GM06990 (cell line): Measurements from ENCODE around the gene PUS1.

Experiments
- DNase-seq: peaks from one replicate; pipeline ENCODE4 v3.0.0-alpha.2; 2011; ENCODE audit not compliant: insufficient read length; ENCODE audit errors: extremely low read depth
- H3K27me3 ChIP-seq: replicated peaks from 2 replicates; pipeline ENCODE4 v1.6.0; 2011; ENCODE audit warnings: low read length; ENCODE audit not compliant: control insufficient read depth, insufficient read depth
- H3K36me3 ChIP-seq: 2 replicates; pipeline ENCODE4 v1.5.1; 2011; ENCODE audit warnings: low read length; ENCODE audit not compliant: control insufficient read depth, insufficient read depth
- H3K4me3 ChIP-seq: replicated peaks from 2 replicates; pipeline ENCODE4 v1.5.1; 2011; ENCODE audit warnings: low read depth, mild to moderate bottlenecking, control low read depth, low read length
- TF ChIP-seq, protein P1 (sequence below): IDR thresholded peaks from 2 replicates; pipeline ENCODE4 v1.5.1; 2011; ENCODE audit warnings: low read length, control low read depth, mild to moderate bottlenecking, inconsistent platforms; ENCODE audit not compliant: insufficient read depth, poor library complexity, severe bottlenecking

Gene PUS1

DNA sequence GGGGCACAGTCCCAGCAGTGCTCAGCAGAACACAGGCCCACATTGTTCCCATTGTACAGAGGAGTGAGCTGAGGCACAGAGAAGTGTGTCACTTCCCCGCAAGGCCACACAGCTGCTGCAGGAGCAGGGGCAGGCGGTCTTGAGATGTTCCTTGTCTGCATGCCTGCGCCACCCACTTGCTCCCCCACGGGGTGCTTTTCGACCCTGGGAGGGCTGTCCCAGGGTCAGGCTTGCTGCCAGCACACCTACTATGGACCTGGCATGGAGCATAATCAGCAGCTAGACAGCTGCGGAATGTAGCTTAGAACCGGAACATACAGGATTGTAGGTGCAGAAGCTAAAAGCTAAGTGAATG, 12.9 kb downstream of the PUS1 start:
- no peak for DNase-seq
- H3K4me3 ChIP-seq, result no peak overlapping the region
- no peaks in the 10 kb centered on the region for H3K27me3 ChIP-seq
- peaks cover 23% of the 10 kb centered on the region for H3K36me3 ChIP-seq
- TF ChIP-seq, protein P1, sequence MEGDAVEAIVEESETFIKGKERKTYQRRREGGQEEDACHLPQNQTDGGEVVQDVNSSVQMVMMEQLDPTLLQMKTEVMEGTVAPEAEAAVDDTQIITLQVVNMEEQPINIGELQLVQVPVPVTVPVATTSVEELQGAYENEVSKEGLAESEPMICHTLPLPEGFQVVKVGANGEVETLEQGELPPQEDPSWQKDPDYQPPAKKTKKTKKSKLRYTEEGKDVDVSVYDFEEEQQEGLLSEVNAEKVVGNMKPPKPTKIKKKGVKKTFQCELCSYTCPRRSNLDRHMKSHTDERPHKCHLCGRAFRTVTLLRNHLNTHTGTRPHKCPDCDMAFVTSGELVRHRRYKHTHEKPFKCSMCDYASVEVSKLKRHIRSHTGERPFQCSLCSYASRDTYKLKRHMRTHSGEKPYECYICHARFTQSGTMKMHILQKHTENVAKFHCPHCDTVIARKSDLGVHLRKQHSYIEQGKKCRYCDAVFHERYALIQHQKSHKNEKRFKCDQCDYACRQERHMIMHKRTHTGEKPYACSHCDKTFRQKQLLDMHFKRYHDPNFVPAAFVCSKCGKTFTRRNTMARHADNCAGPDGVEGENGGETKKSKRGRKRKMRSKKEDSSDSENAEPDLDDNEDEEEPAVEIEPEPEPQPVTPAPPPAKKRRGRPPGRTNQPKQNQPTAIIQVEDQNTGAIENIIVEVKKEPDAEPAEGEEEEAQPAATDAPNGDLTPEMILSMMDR, result no peak

DNA sequence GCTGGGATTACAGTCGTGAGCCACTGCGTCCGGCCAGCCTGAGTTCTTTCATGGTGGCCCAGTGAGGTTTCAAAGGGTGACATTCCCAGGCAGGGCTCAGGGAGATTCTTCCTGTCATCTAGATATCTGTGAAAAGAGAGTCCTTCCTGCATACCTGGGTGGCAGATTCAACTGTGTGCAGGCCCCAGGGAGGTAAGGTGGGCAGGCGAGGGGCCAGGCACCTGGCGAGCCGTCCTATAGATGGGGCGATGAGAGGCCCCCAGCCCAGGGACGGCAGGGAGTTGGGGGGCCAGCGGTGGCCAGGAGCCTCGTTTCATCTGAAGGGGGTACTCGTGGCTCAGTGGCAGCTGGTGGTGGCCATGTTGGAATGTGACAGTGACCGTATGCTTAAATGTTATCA, 13.6 kb downstream of the PUS1 start:
- no peak for DNase-seq
- Histone ChIP-seq H3K4me3 (no peak overlapping the region), H3K36me3 (peaks cover 23% of the 10 kb centered on the region), H3K27me3 (no peaks in the 10 kb centered on the region)
- TF ChIP-seq, protein P1, result no peak

DNA sequence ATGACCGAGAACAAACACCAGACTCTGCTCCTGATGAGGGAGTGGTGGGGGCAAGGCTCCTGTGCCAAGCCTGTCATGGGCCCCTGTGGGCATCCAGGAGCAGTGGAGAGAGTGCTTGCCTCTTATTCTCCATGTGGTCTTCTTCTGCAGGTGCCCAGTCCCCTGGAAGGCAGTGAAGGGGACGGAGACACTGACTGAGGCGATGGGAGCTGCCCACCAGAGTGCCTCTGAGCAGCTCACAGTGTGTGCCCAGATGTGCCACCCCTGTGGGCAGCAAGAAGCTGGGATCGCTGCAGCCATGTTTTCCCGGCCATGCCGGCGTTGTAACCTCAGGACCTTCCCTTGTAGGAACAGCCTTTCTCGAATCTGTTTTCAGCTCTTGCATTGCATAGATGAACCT, 14.3 kb downstream of the PUS1 start:
- Histone ChIP-seq H3K36me3 (peaks cover 23% of the 10 kb centered on the region), H3K4me3 (no peak overlapping the region), H3K27me3 (no peaks in the 10 kb centered on the region)
- TF ChIP-seq, protein P1, result no peak
- DNase-seq, result no peak

DNA sequence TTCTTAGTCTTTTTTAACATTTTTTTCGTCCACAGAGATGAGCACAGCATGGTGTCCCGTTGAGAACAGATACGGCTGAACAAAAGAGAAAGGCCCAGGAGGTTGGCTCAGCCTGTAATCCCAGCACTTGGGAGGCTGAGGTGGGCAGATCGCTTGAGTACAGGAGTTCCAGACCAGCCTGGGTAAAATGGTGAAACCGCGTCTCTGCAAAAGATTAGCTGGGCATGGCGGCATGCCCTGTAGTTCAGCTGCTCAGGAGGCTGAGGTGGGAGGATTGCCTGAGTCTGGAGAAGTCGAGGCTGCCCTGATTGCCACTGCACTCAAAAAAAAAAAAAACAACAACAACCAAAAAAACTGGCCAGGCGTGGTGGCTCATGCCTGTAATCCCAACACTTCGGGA, 14.8 kb downstream of the PUS1 start:
- no peak overlapping the region for H3K4me3 ChIP-seq
- no peak for DNase-seq
- peaks cover 23% of the 10 kb centered on the region for H3K36me3 ChIP-seq
- H3K27me3 ChIP-seq, result no peaks in the 10 kb centered on the region
- TF ChIP-seq, protein P1, result no peak

DNA sequence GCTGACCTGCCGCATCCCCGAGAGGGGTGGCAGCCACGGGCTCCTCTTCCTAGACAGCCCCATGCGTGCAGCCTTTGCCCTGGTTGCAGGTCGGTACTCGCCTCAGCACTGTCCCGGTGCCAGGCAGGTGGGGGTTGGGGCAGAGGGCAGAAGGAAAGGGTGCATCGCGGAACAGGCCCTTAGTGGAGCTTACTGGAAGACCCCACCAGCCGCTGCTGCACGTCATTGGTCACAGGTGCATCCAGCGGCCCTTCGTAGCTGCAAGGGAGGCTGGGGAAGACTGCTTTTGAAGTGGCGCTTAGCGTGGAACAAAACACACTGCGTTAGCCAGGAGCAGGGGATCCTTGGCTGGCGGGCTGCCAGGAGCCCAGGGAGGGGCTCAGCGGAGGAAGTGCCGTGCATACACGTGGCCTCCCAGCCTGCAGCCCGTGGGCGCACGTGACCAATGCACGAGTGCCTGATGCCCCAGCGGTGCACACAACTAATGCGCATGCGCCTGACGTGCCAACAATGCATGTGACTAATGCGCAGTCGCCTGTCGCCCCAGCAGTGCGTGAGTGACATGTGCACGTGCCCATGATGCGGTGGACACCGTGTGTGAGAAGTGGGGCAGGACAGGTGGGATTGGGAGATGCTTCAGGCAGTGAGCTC, 15.7 kb downstream of the PUS1 start:
- Histone ChIP-seq H3K4me3 (no peak overlapping the region), H3K36me3 (peaks cover 20% of the 10 kb centered on the region), H3K27me3 (no peaks in the 10 kb centered on the region)
- DNase-seq, result no peak
- TF ChIP-seq, protein P1, result no peak

DNA sequence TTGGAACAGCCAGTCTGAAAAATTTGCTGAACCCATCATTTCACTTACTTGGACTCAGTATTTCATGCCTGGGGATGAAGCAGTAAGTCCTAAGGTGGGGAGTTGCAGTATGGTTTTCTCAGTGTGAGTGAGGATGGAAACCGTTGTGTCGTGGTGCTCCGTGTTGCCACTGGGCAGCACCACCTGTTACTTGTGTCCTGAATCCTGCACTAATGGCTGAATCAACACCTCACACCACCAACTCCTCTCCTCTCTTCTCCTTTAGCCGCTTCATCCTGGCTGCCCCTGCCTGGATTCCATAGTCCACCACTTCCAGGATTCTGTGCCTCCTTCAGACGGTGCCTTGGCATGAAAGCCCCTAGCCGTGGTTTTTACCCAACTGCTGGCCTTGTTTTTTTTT, 17.7 kb downstream of the PUS1 start:
- DNase-seq, result no peak
- no peaks in the 10 kb centered on the region for H3K27me3 ChIP-seq
- H3K4me3 ChIP-seq, result no peak overlapping the region
- TF ChIP-seq, protein P1, result no peak
- H3K36me3 ChIP-seq, result peaks cover 15% of the 10 kb centered on the region
